HEK293 (cell line): ENCODE results near the gene ADSL.

Source experiments
- CTCF ChIA-PET: fragments of 350-600 bp; formaldehyde crosslinking; extraction: SDS; loops from one replicate; lab custom pipeline; 2021; ENCODE audit warnings: antibody characterized with exemption; lab: Yijun Ruan, JAX
- POLR2A ChIA-PET: fragments of 300-600 bp; formaldehyde crosslinking; extraction: SDS; loops from one replicate; lab custom pipeline; 2020; ENCODE audit warnings: antibody characterized with exemption, inconsistent platforms; lab: Yijun Ruan, JAX
- H3K27ac ChIP-seq: fragments of 200-500 bp; sonication (Bioruptor generic); 2 replicates; pipeline ENCODE4 v1.5.1; 2014; ENCODE audit warnings: low read depth, low read length, control low read depth, inconsistent platforms; ENCODE audit errors: extremely low read depth
- H3K36me3 ChIP-seq, 2 experiments: fragments of 200-500 bp in 1 of 2; sonication (Bioruptor generic) in 1 of 2; 1 replicate in 1 of 2; 2 replicates in 1 of 2; pipeline ENCODE4 v1.5.1; 2014 to 2017; ENCODE audit warnings: inconsistent platforms in 2 of 2, low read length in 2 of 2; ENCODE audit not compliant: control insufficient read depth in 2 of 2, insufficient read depth in 1 of 2
- H3K4me1 ChIP-seq: fragments of 200-500 bp; sonication (Bioruptor generic); 2 replicates; pipeline ENCODE4 v1.5.1; 2014; ENCODE audit warnings: mild to moderate bottlenecking, low read length, inconsistent platforms; ENCODE audit not compliant: control insufficient read depth, insufficient read depth
- H3K4me3 ChIP-seq: 2 replicates; pipeline ENCODE4 v1.5.1; 2011; ENCODE audit warnings: low read depth, mild to moderate bottlenecking, control low read depth, low read length, moderate library complexity
- H3K9me3 ChIP-seq: fragments of 200-500 bp; sonication (Bioruptor generic); 2 replicates; pipeline ENCODE4 v1.5.1; 2014; ENCODE audit warnings: low read depth, low read length, inconsistent platforms; ENCODE audit not compliant: control insufficient read depth, insufficient read depth
- GLIS2 ChIP-seq: fragments of 450-650 bp; formaldehyde crosslinking; IDR thresholded peaks from 2 replicates; pipeline ENCODE4 v1.5.1; 2016; ENCODE audit warnings: missing biosample characterization, missing genetic modification characterization
- KLF1 ChIP-seq: fragments of 450-650 bp; formaldehyde crosslinking; IDR thresholded peaks from 2 replicates; pipeline ENCODE4 v1.5.1; 2016; ENCODE audit warnings: missing biosample characterization, missing genetic modification characterization
- PBX3 ChIP-seq: sonication (generic); formaldehyde crosslinking; IDR thresholded peaks from 2 replicates; pipeline ENCODE4 v1.8.1; 2022; ENCODE audit warnings: mild to moderate bottlenecking, moderate library complexity, missing genetic modification reagents
- PRDM1 ChIP-seq: fragments of 450-650 bp; formaldehyde crosslinking; IDR thresholded peaks from 2 replicates; pipeline ENCODE4; 2016; ENCODE audit warnings: missing biosample characterization, missing genetic modification characterization
- SALL2 ChIP-seq: fragments of 450-650 bp; formaldehyde crosslinking; IDR thresholded peaks from 2 replicates; pipeline ENCODE4 v1.5.0; 2017; ENCODE audit warnings: missing biosample characterization, mild to moderate bottlenecking, missing genetic modification characterization, borderline replicate concordance
- ZNF18 ChIP-seq: fragments of 450-650 bp; formaldehyde crosslinking; IDR thresholded peaks from 2 replicates; pipeline ENCODE4 v1.5.1; 2016; ENCODE audit warnings: missing biosample characterization, missing genetic modification characterization
- ZNF211 ChIP-seq: fragments of 450-650 bp; formaldehyde crosslinking; IDR thresholded peaks from 2 replicates; pipeline ENCODE4 v1.5.1; 2016; ENCODE audit warnings: low read depth, missing biosample characterization, missing genetic modification characterization
- ZNF266 ChIP-seq: fragments of 450-650 bp; formaldehyde crosslinking; IDR thresholded peaks from 2 replicates; pipeline ENCODE4 v1.5.1; 2016; ENCODE audit warnings: missing biosample characterization, missing genetic modification characterization, low read depth
- ZNF335 ChIP-seq: fragments of 450-650 bp; formaldehyde crosslinking; conservative IDR thresholded peaks from 2 replicates; pipeline ENCODE4 v1.5.1; 2016; ENCODE audit warnings: missing biosample characterization, missing genetic modification characterization
- ZNF354C ChIP-seq: fragments of 450-650 bp; formaldehyde crosslinking; IDR thresholded peaks from 2 replicates; pipeline ENCODE4 v1.5.1; 2016; ENCODE audit warnings: missing biosample characterization, missing genetic modification characterization, low read depth, borderline replicate concordance
- ZNF488 ChIP-seq: fragments of 450-650 bp; formaldehyde crosslinking; IDR thresholded peaks from 2 replicates; pipeline ENCODE4 v1.5.1; 2016; ENCODE audit warnings: missing biosample characterization, missing genetic modification characterization
- ZNF501 ChIP-seq: fragments of 450-650 bp; formaldehyde crosslinking; IDR thresholded peaks from 2 replicates; pipeline ENCODE4 v1.5.1; 2016; ENCODE audit warnings: missing biosample characterization, missing genetic modification characterization
- ZNF623 ChIP-seq: fragments of 450-650 bp; formaldehyde crosslinking; IDR thresholded peaks from 2 replicates; pipeline ENCODE4 v1.5.1; 2016; ENCODE audit warnings: missing biosample characterization, missing genetic modification characterization
- ZNF76 ChIP-seq: fragments of 450-650 bp; formaldehyde crosslinking; IDR thresholded peaks from 2 replicates; pipeline ENCODE4; 2016; ENCODE audit warnings: low read depth, missing biosample characterization, missing genetic modification characterization, borderline replicate concordance
- ZSCAN30 ChIP-seq: fragments of 450-650 bp; IDR thresholded peaks from 2 replicates; pipeline ENCODE4 v1.5.1; 2018; ENCODE audit warnings: missing biosample characterization, mild to moderate bottlenecking, missing genetic modification characterization, moderate library complexity
- TF ChIP-seq, protein P1 (sequence below): fragments of 450-650 bp; formaldehyde crosslinking; IDR thresholded peaks from 2 replicates; pipeline ENCODE4 v1.5.1; 2016; ENCODE audit warnings: missing biosample characterization, missing genetic modification characterization
- TF ChIP-seq, protein P2 (sequence below): fragments of 450-650 bp; formaldehyde crosslinking; IDR thresholded peaks from 2 replicates; pipeline ENCODE4 v1.5.1; 2016; ENCODE audit warnings: missing biosample characterization, missing genetic modification characterization

Gene ADSL

DNA sequence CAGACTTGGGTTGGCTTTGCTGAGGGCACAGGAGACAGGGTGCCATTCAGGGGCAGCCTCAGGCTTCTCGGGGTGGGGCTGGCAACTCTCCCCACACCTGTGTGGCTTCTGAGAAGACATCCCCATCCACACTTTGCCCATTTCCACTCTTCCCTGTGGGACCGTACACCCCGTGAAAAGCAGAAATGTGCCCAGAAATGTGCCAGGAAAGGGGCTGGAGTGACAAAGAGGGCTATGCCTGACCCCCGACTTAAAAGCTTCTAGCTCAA, 74.7 kb downstream of the ADSL start:
- Histone ChIP-seq H3K4me3 (no peak overlapping the region), H3K4me1 (no peaks in the 10 kb centered on the region), H3K9me3 (no peaks in the 10 kb centered on the region), H3K27ac (no peak overlapping the region), H3K36me3 (peaks cover 4 to 95% of the 10 kb centered on the region in 2 experiments; a peak in 2 of 3 replicates)
- ChIA-PET POLR2A (interaction anchor here (0.5 kb wide), 1 partner anchor 398 kb away, joined by 3 read pairs; no protein-coding TSS in a partner anchor), CTCF (interaction anchor here (0.7 to 0.9 kb wide), 2 partner anchors 66 to 567 kb away, joined by 3 to 6 read pairs; no protein-coding TSS in a partner anchor)
- TF ChIP-seq ZSCAN30 (no peak), ZNF488 (tag by site-specific recombination) (no peak), GLIS2 (tag by site-specific recombination) (peak; percentile 2; the same call in 1 of the 2 replicates), ZNF501 (tag by site-specific recombination) (no peak), PBX3 (CRISPR knock-in tag) (no peak), ZNF211 (no peak), ZNF18 (tag by site-specific recombination) (no peak), ZNF266 (tag by site-specific recombination) (no peak)

- CTCF ChIA-PET, result no interaction called here
- Histone ChIP-seq H3K4me1 (no peaks in the 10 kb centered on the region), H3K36me3 (peaks cover 4 to 95% of the 10 kb centered on the region in 2 experiments; a peak in 2 of 3 replicates), H3K4me3 (no peak overlapping the region), H3K9me3 (no peaks in the 10 kb centered on the region), H3K27ac (no peak overlapping the region)
- TF ChIP-seq ZNF335 (tag by site-specific recombination) (no peak), ZNF354C (tag by site-specific recombination) (no peak), ZNF76 (no peak), ZNF623 (tag by site-specific recombination) (no peak), PRDM1 (tag by site-specific recombination) (no peak), ZNF211 (no peak), KLF1 (tag by site-specific recombination) (no peak), SALL2 (tag by site-specific recombination) (no peak)
- TF ChIP-seq, protein P1, sequence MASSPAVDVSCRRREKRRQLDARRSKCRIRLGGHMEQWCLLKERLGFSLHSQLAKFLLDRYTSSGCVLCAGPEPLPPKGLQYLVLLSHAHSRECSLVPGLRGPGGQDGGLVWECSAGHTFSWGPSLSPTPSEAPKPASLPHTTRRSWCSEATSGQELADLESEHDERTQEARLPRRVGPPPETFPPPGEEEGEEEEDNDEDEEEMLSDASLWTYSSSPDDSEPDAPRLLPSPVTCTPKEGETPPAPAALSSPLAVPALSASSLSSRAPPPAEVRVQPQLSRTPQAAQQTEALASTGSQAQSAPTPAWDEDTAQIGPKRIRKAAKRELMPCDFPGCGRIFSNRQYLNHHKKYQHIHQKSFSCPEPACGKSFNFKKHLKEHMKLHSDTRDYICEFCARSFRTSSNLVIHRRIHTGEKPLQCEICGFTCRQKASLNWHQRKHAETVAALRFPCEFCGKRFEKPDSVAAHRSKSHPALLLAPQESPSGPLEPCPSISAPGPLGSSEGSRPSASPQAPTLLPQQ, result no peak
- TF ChIP-seq, protein P2, sequence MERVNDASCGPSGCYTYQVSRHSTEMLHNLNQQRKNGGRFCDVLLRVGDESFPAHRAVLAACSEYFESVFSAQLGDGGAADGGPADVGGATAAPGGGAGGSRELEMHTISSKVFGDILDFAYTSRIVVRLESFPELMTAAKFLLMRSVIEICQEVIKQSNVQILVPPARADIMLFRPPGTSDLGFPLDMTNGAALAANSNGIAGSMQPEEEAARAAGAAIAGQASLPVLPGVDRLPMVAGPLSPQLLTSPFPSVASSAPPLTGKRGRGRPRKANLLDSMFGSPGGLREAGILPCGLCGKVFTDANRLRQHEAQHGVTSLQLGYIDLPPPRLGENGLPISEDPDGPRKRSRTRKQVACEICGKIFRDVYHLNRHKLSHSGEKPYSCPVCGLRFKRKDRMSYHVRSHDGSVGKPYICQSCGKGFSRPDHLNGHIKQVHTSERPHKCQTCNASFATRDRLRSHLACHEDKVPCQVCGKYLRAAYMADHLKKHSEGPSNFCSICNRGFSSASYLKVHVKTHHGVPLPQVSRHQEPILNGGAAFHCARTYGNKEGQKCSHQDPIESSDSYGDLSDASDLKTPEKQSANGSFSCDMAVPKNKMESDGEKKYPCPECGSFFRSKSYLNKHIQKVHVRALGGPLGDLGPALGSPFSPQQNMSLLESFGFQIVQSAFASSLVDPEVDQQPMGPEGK (tag by site-specific recombination), result no peak
- POLR2A ChIA-PET, result interaction anchor here (0.5 kb wide), 1 partner anchor 166 kb away, joined by 3 read pairs; no protein-coding TSS in a partner anchor
Measured at GRCh38 chr22:40421941-40422340, 75.6 kb downstream of the ADSL start.
